GM23248 (cell line): Measurements from ENCODE around the gene LAMB1.

Experiments used
- EZH2 ChIP-seq: fragments of 200-600 bp; sonication (generic); IDR thresholded peaks from 2 replicates; pipeline ENCODE4 v1.6.1; 2018; ENCODE audit warnings: antibody characterized with exemption, mild to moderate bottlenecking; ENCODE audit not compliant: insufficient read depth, poor library complexity, severe bottlenecking
- EZH2phosphoT487 ChIP-seq: fragments of 200-600 bp; sonication (generic); IDR thresholded peaks from 2 replicates; pipeline ENCODE4 v1.6.1; 2018; ENCODE audit warnings: antibody characterized with exemption, moderate library complexity, mild to moderate bottlenecking, low read depth; ENCODE audit not compliant: insufficient read depth

DNA sequence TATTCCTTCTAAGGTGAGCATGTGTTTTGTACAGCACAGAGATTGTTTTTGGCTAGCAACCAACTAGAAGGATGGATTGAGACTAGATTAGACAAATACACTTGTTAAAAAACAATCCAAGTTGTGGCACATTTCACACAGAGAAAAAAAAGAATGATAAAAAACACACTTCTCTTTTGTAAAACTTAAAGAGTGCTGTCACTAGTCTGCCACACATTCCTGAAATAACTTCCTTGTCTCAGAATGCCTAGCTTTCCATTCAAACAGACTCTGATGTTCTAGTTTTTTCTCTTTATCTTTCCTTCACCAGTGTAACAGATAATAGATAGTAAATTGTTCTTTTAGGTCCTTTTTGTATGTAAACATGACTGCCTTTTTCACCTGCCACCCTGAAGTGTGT is 100.6 kb downstream of the LAMB1 start:
- TF ChIP-seq EZH2phosphoT487 (no peak), EZH2 (no peak)
